HEK293T (cell line): ENCODE data around the gene KHDC4.

Source experiments
- CTCF ChIA-PET: fragments of 350-600 bp; formaldehyde crosslinking; extraction: SDS; loops from one replicate; lab custom pipeline; 2021; ENCODE audit warnings: antibody characterized with exemption, inconsistent platforms; lab: Yijun Ruan, JAX
- POLR2A ChIA-PET: fragments of 350-600 bp; formaldehyde crosslinking; extraction: SDS; loops from one replicate; lab custom pipeline; 2020; ENCODE audit warnings: antibody characterized with exemption, inconsistent platforms; lab: Yijun Ruan, JAX
- DNase-seq: peaks from one replicate; pipeline ENCODE4 v3.0.0; 2012; ENCODE audit warnings: mixed read lengths; ENCODE audit errors: extremely low spot score
- ARNT ChIP-seq: fragments of 450-650 bp; IDR thresholded peaks from 2 replicates; pipeline ENCODE4 v1.6.1; 2017; ENCODE audit warnings: mild to moderate bottlenecking
- BHLHE40 ChIP-seq: fragments of 450-650 bp; IDR thresholded peaks from 2 replicates; pipeline ENCODE4 v1.6.1; 2016; ENCODE audit warnings: mild to moderate bottlenecking, moderate library complexity, borderline replicate concordance
- CTBP1 ChIP-seq: fragments of 450-650 bp; IDR thresholded peaks from 2 replicates; pipeline ENCODE4 v1.6.1; 2016; ENCODE audit warnings: borderline replicate concordance
- ELF4 ChIP-seq: fragments of 450-650 bp; IDR thresholded peaks from 2 replicates; pipeline ENCODE4 v1.6.1; 2017; ENCODE audit warnings: antibody characterized with exemption
- FOXA1 ChIP-seq: fragments of 450-650 bp; IDR thresholded peaks from 2 replicates; pipeline ENCODE4 v1.6.1; 2016; ENCODE audit warnings: mild to moderate bottlenecking
- FOXK2 ChIP-seq: fragments of 450-650 bp; IDR thresholded peaks from 2 replicates; pipeline ENCODE4 v1.6.1; 2016; ENCODE audit warnings: mild to moderate bottlenecking
- FOXM1 ChIP-seq: fragments of 450-650 bp; IDR thresholded peaks from 2 replicates; pipeline ENCODE4 v1.6.1; 2017; ENCODE audit warnings: mild to moderate bottlenecking, borderline replicate concordance
- HDGF ChIP-seq: fragments of 450-650 bp; IDR thresholded peaks from 2 replicates; pipeline ENCODE4 v1.6.1; 2017; ENCODE audit warnings: antibody characterized with exemption, borderline replicate concordance
- L3MBTL2 ChIP-seq: fragments of 450-650 bp; conservative IDR thresholded peaks from 2 replicates; pipeline ENCODE4 v1.6.1; 2016; ENCODE audit warnings: mild to moderate bottlenecking
- LEF1 ChIP-seq: fragments of 450-650 bp; IDR thresholded peaks from 2 replicates; pipeline ENCODE4 v1.6.1; 2017; ENCODE audit warnings: mild to moderate bottlenecking, borderline replicate concordance
- NFRKB ChIP-seq: fragments of 450-650 bp; IDR thresholded peaks from 2 replicates; pipeline ENCODE4 v1.6.1; 2016; ENCODE audit warnings: mild to moderate bottlenecking, moderate library complexity
- SP1 ChIP-seq: fragments of 450-650 bp; IDR thresholded peaks from 2 replicates; pipeline ENCODE4 v1.6.1; 2017
- SUZ12 ChIP-seq: fragments of 450-650 bp; IDR thresholded peaks from 2 replicates; pipeline ENCODE4 v1.6.1; 2016; ENCODE audit warnings: mild to moderate bottlenecking
- TARDBP ChIP-seq: fragments of 450-650 bp; IDR thresholded peaks from 2 replicates; pipeline ENCODE4 v1.6.1; 2016
- ZNF384 ChIP-seq: fragments of 450-650 bp; IDR thresholded peaks from 2 replicates; pipeline ENCODE4 v1.6.1; 2016
- TF ChIP-seq, protein P1 (sequence below): fragments of 450-650 bp; IDR thresholded peaks from 2 replicates; pipeline ENCODE4 v1.6.1; 2016

Gene KHDC4

DNA sequence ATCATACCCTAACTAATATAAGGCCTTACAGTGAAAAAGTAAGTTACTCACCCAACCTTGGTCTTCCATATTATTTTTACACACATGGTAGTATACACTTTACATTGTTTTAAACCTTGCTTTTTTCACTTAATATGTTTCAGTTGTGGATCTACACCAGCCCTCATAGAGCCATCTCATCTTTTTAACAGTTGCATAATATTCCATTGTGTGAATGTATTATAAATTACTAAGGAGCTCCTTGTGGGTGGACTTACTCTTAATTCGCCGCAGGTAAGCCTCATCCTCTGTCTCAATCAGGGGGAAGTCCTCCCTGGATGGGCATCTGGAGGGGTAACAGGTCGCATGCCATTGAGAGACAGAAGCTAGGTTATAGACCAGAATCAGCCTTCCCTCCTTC, 20.4 kb upstream of the KHDC4 start:
- TF ChIP-seq, protein P1, sequence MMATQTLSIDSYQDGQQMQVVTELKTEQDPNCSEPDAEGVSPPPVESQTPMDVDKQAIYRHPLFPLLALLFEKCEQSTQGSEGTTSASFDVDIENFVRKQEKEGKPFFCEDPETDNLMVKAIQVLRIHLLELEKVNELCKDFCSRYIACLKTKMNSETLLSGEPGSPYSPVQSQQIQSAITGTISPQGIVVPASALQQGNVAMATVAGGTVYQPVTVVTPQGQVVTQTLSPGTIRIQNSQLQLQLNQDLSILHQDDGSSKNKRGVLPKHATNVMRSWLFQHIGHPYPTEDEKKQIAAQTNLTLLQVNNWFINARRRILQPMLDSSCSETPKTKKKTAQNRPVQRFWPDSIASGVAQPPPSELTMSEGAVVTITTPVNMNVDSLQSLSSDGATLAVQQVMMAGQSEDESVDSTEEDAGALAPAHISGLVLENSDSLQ: no peak
- TF ChIP-seq BHLHE40 (no peak), FOXM1 (no peak)
- no peak for DNase-seq
- ChIA-PET POLR2A (interaction anchor here (1.0 kb wide), 1 partner anchor 22 kb away, joined by 3 read pairs; no protein-coding TSS in a partner anchor), CTCF (interaction anchor here (1.0 to 1.2 kb wide), 2 partner anchors 16 to 35 kb away, joined by 4 read pairs; no protein-coding TSS in a partner anchor)

DNA sequence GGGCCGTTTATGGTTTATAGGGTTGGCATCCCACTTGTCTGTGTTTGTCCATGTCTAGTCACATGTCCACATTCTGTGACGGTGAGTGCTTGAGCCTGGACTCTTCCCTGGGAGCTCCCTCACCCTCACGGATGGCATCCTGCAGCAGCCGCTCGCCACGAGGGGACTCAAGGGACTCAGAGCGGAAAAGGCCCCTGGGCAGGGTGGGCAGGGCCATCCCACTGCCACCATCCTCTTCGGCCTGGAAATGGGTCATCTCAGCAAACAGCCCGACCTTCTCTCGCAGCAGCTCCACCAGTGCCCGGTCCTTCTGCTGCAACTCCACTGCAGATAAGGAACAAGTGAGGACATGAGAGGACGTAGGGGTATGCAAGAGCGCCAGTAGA, 18.3 kb upstream of the KHDC4 start:
- ChIA-PET CTCF (interaction anchor here (1.5 kb wide), 1 partner anchor 37 kb away, joined by 3 read pairs; no protein-coding TSS in a partner anchor), POLR2A (no interaction called here)
- DNase-seq: no peak
- TF ChIP-seq ZNF384 (no peak), LEF1 (no peak), SUZ12 (no peak), NFRKB (no peak), SP1 (no peak), ELF4 (no peak), L3MBTL2 (no peak), TARDBP (no peak), FOXK2 (no peak), ARNT (no peak), FOXA1 (no peak), HDGF (no peak), CTBP1 (no peak), FOXM1 (no peak), BHLHE40 (no peak)
- TF ChIP-seq, protein P1: no peak

DNA sequence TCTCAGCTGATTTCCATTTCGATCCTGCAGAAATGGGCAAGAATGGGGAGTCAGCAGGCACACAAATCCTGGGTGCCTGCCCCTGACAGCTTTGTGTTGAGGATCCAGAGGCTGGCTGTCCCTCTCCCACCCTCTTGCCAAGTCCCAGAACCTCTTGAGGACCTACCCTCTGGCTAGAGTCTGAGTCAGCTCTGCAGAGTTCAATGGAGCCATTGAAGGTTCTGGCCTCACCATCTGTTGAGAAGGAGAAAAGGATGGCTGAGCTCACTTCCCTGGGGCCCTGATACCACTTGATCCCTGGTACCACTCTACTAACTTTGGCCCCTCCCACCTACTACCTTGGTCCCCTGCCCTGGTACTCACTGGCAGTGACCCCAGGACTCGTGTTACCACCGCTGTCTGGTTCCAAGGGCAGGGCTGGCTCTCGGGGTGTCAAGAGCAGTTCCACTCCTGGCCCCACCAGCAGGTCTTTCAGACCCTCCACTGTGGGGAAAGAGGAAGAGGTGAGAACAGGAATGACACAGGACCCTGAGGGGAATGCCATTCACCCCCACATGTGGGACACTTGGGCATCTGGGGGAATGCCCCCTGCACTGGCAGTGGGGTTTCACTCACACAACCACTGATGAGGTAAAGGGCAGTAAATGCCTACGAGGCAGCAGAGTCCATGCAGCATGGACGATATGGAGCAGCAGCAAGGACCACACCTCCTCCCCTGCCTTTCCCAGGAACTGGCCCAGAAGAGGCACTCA, 17.7 kb upstream of the KHDC4 start:
- ChIA-PET POLR2A (interaction anchor here (0.7 to 1.9 kb wide), 2 partner anchors 17 to 31 kb away, joined by 3 to 6 read pairs; partner anchors contain the start of gene KHDC4), CTCF (no interaction called here)
- DNase-seq: no peak
- TF ChIP-seq, protein P1: no peak
- no peak for TF ChIP-seq ZNF384
- TF ChIP-seq L3MBTL2: no peak
- no peak for TF ChIP-seq ARNT
- TF ChIP-seq FOXA1: no peak
- no peak for TF ChIP-seq FOXM1
- TF ChIP-seq ELF4: no peak
- no peak for TF ChIP-seq TARDBP
- no peak for TF ChIP-seq SP1
- no peak for TF ChIP-seq CTBP1
- no peak for TF ChIP-seq NFRKB
- TF ChIP-seq HDGF: no peak
- no peak for TF ChIP-seq FOXK2
- no peak for TF ChIP-seq SUZ12
- no peak for TF ChIP-seq BHLHE40
- no peak for TF ChIP-seq LEF1

DNA sequence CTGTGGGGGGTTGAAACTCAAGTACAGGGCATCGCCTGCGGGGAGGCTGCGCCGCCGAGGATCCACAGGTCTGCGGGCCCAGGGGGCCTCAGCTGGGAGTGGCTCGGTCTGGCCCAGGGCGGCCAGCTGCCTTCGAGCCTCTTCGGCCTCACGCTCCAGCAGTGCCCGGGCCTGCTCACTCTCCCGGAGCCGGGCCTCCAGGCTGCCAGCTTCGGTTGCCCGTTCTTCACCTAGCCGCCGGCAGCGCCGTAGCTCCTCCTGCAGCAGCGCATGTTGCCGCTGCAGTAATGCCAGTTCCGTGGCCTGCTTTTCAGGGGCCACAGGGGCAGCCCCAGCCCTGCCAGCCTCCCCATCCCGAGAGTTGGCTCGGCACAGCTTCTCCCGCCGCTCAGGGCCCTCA, 16.6 kb upstream of the KHDC4 start:
- TF ChIP-seq NFRKB (no peak), LEF1 (no peak), BHLHE40 (no peak)
- no peak for DNase-seq
- CTCF ChIA-PET: no interaction called here
- POLR2A ChIA-PET: interaction anchor here (1.0 to 1.9 kb wide), 2 partner anchors 16 to 28 kb away, joined by 5 to 6 read pairs; partner anchors contain the start of genes ARHGEF2 and KHDC4

DNA sequence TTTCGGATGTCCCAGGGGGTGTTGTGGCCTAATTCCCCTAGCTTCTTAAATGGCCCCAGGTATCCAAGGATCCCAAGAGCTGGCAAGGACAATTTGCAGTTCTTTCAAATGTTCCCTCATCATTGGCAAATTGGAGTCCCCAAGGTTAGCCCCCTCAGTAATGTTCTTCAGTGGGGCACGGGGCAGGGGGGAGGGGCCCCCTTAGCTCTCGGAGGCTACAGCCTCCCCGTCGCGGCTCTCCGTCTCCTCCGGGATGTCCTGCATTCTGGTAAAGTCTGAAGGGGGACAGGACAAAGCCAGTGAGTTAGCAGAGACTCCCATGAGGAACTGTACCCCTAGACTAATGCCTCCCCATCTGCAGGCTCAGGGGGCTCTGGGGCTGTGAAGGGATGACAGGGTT, 13.5 kb upstream of the KHDC4 start:
- no peak for DNase-seq
- CTCF ChIA-PET: no interaction called here
- TF ChIP-seq FOXK2: no peak
- no peak for TF ChIP-seq CTBP1
- no peak for TF ChIP-seq FOXA1
- TF ChIP-seq ARNT: no peak
- TF ChIP-seq SP1: no peak
- TF ChIP-seq BHLHE40: no peak
- TF ChIP-seq, protein P1: no peak
- no peak for TF ChIP-seq HDGF
- TF ChIP-seq L3MBTL2: no peak
- no peak for TF ChIP-seq ZNF384
- TF ChIP-seq LEF1: no peak
- TF ChIP-seq ELF4: no peak
- TF ChIP-seq FOXM1: no peak
- no peak for TF ChIP-seq TARDBP
- TF ChIP-seq NFRKB: no peak
- POLR2A ChIA-PET: no interaction called here

DNA sequence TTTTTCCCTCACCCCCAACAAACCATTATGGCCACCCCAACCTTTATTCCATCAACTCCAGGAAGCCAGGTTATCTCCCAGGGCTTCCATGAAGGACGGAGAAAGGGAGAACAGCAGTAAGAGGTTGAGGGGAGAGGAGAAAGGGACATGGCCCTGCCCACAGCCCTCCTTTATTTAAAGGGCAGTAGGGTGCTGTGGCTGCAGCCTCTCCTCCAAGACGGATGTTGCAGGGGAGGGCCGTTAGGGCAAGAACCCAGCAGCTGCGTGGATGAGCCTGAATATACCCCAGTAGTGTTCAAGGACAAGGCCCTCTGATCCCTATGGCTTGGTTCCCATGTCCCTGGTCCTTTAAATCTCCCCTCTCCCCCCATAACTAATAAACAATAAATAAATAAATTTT, 13.1 kb upstream of the KHDC4 start:
- CTCF ChIA-PET: no interaction called here

More for the DNA sequence above, 13.1 kb upstream of the KHDC4 start:
- TF ChIP-seq SP1 (no peak), ZNF384 (no peak), CTBP1 (no peak), HDGF (no peak), ELF4 (no peak), TARDBP (no peak), FOXA1 (no peak), ARNT (no peak), NFRKB (no peak), FOXM1 (no peak), SUZ12 (no peak), L3MBTL2 (no peak), FOXK2 (no peak), BHLHE40 (no peak), LEF1 (no peak)
- TF ChIP-seq, protein P1: no peak
- POLR2A ChIA-PET: no interaction called here
- DNase-seq: no peak
